Spleen (tissue), 7 donors: ENCODE results near the gene PDF.

Source experiments
- POLR2A ChIP-seq, 3 donors: fragments of 450-650 bp; IDR thresholded peaks; one replicate each; pipeline ENCODE4 v1.5.1; 2017; ENCODE audit warnings: antibody characterized with exemption in 3 of 3, mild to moderate bottlenecking in 1 of 3
- POLR2AphosphoS5 ChIP-seq, 3 donors: sonication (generic); formaldehyde crosslinking; IDR thresholded peaks; one replicate each; pipeline ENCODE4 v1.5.1; 2017; ENCODE audit warnings: antibody characterized with exemption in 3 of 3
- TF ChIP-seq, protein P1 (sequence below), 11 experiments: fragments of 200-600 bp in 7 of 11; fragments of 450-650 bp in 4 of 11; sonication (generic) in 4 of 11; IDR thresholded peaks in 8 of 11; conservative IDR thresholded peaks in 3 of 11; 1 replicate in 7 of 11; 2 replicates in 4 of 11; pipeline versions ENCODE4 v1.4.0 to v1.8.0; 2016 to 2021; ENCODE audit warnings: antibody characterized with exemption in 11 of 11, inconsistent platforms in 4 of 11, mild to moderate bottlenecking in 1 of 11
- donor health status: DM: no; HTN: no; CAD: no; lungs with moderate emphysema.
- donor health status: DM: no; HTN: no; CAD: no.
- donor health status: DM: no; HTN: no; CAD: no.

DNA sequence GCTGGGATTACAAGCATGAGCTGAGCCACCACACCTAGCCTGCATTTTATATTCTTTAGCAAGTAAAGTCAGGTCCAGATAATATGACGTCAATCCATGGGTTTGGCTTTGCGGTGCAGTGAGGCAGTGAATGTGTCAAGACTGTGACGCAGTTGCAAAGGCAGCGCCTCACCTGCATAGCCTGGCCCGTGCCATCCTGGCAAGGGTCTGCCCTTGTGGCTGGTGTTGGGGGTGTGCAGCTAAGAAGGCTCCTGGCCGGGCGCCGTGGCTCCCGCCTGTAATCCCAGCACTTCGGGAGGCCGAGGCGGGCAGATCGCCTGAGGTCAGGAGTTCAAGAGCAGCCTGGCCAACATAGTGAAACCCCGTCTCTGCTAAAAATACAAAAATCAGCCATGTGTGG, 7.0 kb downstream of the PDF start:
- TF ChIP-seq, protein P1, sequence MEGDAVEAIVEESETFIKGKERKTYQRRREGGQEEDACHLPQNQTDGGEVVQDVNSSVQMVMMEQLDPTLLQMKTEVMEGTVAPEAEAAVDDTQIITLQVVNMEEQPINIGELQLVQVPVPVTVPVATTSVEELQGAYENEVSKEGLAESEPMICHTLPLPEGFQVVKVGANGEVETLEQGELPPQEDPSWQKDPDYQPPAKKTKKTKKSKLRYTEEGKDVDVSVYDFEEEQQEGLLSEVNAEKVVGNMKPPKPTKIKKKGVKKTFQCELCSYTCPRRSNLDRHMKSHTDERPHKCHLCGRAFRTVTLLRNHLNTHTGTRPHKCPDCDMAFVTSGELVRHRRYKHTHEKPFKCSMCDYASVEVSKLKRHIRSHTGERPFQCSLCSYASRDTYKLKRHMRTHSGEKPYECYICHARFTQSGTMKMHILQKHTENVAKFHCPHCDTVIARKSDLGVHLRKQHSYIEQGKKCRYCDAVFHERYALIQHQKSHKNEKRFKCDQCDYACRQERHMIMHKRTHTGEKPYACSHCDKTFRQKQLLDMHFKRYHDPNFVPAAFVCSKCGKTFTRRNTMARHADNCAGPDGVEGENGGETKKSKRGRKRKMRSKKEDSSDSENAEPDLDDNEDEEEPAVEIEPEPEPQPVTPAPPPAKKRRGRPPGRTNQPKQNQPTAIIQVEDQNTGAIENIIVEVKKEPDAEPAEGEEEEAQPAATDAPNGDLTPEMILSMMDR (IDR thresholded peaks at IDR 0.05 in 8 of 11, conservative IDR thresholded peaks at IDR 0.05 in 3 of 11) = no peak
- no peak for TF ChIP-seq POLR2A (IDR thresholded peaks at IDR 0.05)
- TF ChIP-seq POLR2AphosphoS5 (IDR thresholded peaks at IDR 0.05) = peak in 1 of 3 donors; percentile 51
